ENCODE results near the gene MKNK1.
A peak's percentile ranks its signal among the peaks of the same experiment; 100 is the strongest.
"Not testable (repeated sequence)": the region's sequence is repeated elsewhere in the genome, so short reads cannot be mapped to it uniquely, and the experiment has no call there.

The MKNK1 gene

GRCh38 chr1:46603858-46604549 is at the start of gene MKNK1:
TSS of gene MKNK1 (minus strand) at chr1:46604268. CDS start at chr1:46583327, 20,941 bp downstream.
- Histone ChIP-seq H3K4me1 (ENCODE audit: control insufficient read depth, low read length) (peaks cover 17% of the 10 kb centered on the region), H3K9me3 (ENCODE audit: control insufficient read depth, insufficient read depth, low read length) (no peaks in the 10 kb centered on the region), H3K79me2 (ENCODE audit: control insufficient read depth, low read length) (peaks cover 6% of the 10 kb centered on the region), H3K36me3 (ENCODE audit: control insufficient read depth, low read length) (no peaks in the 10 kb centered on the region), H3K27ac (ENCODE audit: low read depth, low read length) (no peak within 1 kb of the TSS), H3K9me2 (replicated peaks; ENCODE audit: control insufficient read depth, low read length) (no peaks in the 10 kb centered on the region), H4K20me1 (ENCODE audit: control insufficient read depth, insufficient read depth, low read depth, low read length) (no peaks in the 10 kb centered on the region), H3K4me3 (ENCODE audit: low read length) (peak within 1 kb of the TSS; percentile 74), H3K4me2 (ENCODE audit: low read length) (peak within 1 kb of the TSS; percentile 70), H3F3A (ENCODE audit: control insufficient read depth, insufficient read depth) (no peaks in the 10 kb centered on the region), H3K27me3 (ENCODE audit: control insufficient read depth, low read length) (no peaks in the 10 kb centered on the region)
- TF ChIP-seq CTCF (IDR thresholded peaks at IDR 0.05; ENCODE audit: low read depth, low read length, poor library complexity, severe bottlenecking) = peak; percentile 23
- no peak for TF ChIP-seq EZH2phosphoT487 (IDR thresholded peaks at IDR 0.05; ENCODE audit: borderline replicate concordance, low read length)

- Histone ChIP-seq H3K9me3 (ENCODE audit: control insufficient read depth, insufficient read depth, low read length) (no peaks in the 10 kb centered on the region), H3K27me3 (ENCODE audit: control insufficient read depth, low read length) (no peaks in the 10 kb centered on the region), H3K4me3 (ENCODE audit: low read length) (no peak overlapping the region), H3K4me1 (ENCODE audit: control insufficient read depth, low read length) (no peaks in the 10 kb centered on the region), H3F3A (ENCODE audit: control insufficient read depth, insufficient read depth) (no peaks in the 10 kb centered on the region), H3K27ac (ENCODE audit: low read depth, low read length) (no peak overlapping the region), H3K9me2 (replicated peaks; ENCODE audit: control insufficient read depth, low read length) (no peaks in the 10 kb centered on the region), H3K4me2 (ENCODE audit: low read length) (no peak overlapping the region), H3K36me3 (ENCODE audit: control insufficient read depth, low read length) (peaks cover 65% of the 10 kb centered on the region), H3K79me2 (ENCODE audit: control insufficient read depth, low read length) (no peaks in the 10 kb centered on the region), H4K20me1 (ENCODE audit: control insufficient read depth, insufficient read depth, low read depth, low read length) (no peaks in the 10 kb centered on the region)
- TF ChIP-seq CTCF (IDR thresholded peaks at IDR 0.05; ENCODE audit: low read depth, low read length, poor library complexity, severe bottlenecking) = no peak
- TF ChIP-seq EZH2phosphoT487 (IDR thresholded peaks at IDR 0.05; ENCODE audit: borderline replicate concordance, low read length) = no peak
Measured at GRCh38 chr1:46653405-46653958, 49.4 kb upstream of the MKNK1 start.

GRCh38 chr1:46652321-46653100 is 48.4 kb upstream of the MKNK1 start:
- Histone ChIP-seq H3K4me1 (ENCODE audit: control insufficient read depth, low read length) (no peaks in the 10 kb centered on the region), H4K20me1 (ENCODE audit: control insufficient read depth, insufficient read depth, low read depth, low read length) (no peaks in the 10 kb centered on the region), H3K27ac (ENCODE audit: low read depth, low read length) (no peak overlapping the region), H3K9me2 (replicated peaks; ENCODE audit: control insufficient read depth, low read length) (no peaks in the 10 kb centered on the region), H3K4me3 (ENCODE audit: low read length) (no peak overlapping the region), H3K36me3 (ENCODE audit: control insufficient read depth, low read length) (peaks cover 57% of the 10 kb centered on the region), H3K9me3 (ENCODE audit: control insufficient read depth, insufficient read depth, low read length) (no peaks in the 10 kb centered on the region), H3K27me3 (ENCODE audit: control insufficient read depth, low read length) (no peaks in the 10 kb centered on the region), H3F3A (ENCODE audit: control insufficient read depth, insufficient read depth) (no peaks in the 10 kb centered on the region), H3K79me2 (ENCODE audit: control insufficient read depth, low read length) (no peaks in the 10 kb centered on the region), H3K4me2 (ENCODE audit: low read length) (no peak overlapping the region)
- TF ChIP-seq EZH2phosphoT487 (IDR thresholded peaks at IDR 0.05; ENCODE audit: borderline replicate concordance, low read length) (no peak), CTCF (IDR thresholded peaks at IDR 0.05; ENCODE audit: low read depth, low read length, poor library complexity, severe bottlenecking) (no peak)

GRCh38 chr1:46651152-46651551 is 47.1 kb upstream of the MKNK1 start:
- H3K9me3 ChIP-seq (ENCODE audit: control insufficient read depth, insufficient read depth, low read length); H3K27me3 ChIP-seq (ENCODE audit: control insufficient read depth, low read length); H3K4me2 ChIP-seq (ENCODE audit: low read length); H3F3A ChIP-seq (ENCODE audit: control insufficient read depth, insufficient read depth); H3K4me3 ChIP-seq (ENCODE audit: low read length); H3K9me2 ChIP-seq (replicated peaks; ENCODE audit: control insufficient read depth, low read length); H3K27ac ChIP-seq (ENCODE audit: low read depth, low read length); H3K79me2 ChIP-seq (ENCODE audit: control insufficient read depth, low read length); H4K20me1 ChIP-seq (ENCODE audit: control insufficient read depth, insufficient read depth, low read depth, low read length); H3K4me1 ChIP-seq (ENCODE audit: control insufficient read depth, low read length): not testable (repeated sequence)
- peaks cover 45% of the 10 kb centered on the region for H3K36me3 ChIP-seq (ENCODE audit: control insufficient read depth, low read length)

Measured in DOHH2 (cell line).